ENCODE data around the gene NPHP4. TPM values are rescaled to one million over a fixed set of nuclear protein-coding genes. Genes with fewer than 3 reads are reported as not detected.

Gene NPHP4
- total and polyA plus RNA-seq, 10 of the 15 experiments (the other 5 are each of a cell fraction or from before 2014, with no cell fraction given), result 0.16 to 10.5 (median 3.1) TPM

DNA sequence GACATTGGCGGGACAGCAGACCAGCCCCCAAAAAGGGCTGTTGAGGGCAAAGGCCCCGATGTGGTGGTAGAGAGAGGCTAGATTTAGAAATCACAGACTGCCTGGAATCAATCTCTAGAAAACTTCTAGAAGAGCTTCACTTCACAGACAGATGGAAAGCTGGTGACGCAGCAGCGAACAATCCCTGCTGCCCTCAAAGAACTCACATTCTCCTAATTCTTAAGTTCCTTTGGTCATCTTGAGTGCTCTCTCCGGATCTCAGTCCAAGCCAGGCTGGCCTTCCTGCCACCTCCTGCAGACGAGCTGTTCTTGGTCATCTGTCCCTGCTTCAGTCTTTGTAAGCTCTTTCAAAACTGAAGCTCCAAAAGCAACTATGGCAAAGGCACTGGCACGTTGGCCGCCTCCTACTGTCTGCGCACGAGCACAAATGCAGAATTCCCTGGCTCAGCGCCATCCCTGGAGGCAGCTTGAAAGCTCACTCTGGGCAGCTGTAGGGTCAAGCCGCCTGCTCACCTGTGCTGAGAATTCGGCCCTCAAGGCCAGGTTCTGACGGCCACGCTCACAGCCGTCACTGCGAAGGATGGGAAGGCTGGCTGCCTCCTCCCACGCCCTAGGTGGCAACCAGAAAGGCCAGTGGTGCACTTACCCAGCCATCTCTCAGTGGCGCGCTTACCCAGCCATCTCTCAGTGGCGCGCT, 110.6 kb downstream of the NPHP4 start:
- CTCF ChIA-PET, result interaction anchor here (0.6 kb wide), 1 partner anchor 25 kb away, joined by 3 read pairs; no protein-coding TSS in a partner anchor
- WGBS (ENCODE audit: insufficient coverage, insufficient replicate concordance, low lambda C conversion rate, missing lambda C conversion rate), result 87% methylated on average over 20 of the region's 22 CpGs

More for the DNA sequence above, 110.6 kb downstream of the NPHP4 start:
- Histone ChIP-seq H3K27ac (ENCODE audit: control insufficient read depth, insufficient read depth) (no peak overlapping the region), H3K9me3 (replicated peaks; ENCODE audit: control insufficient read depth, insufficient read depth, low read length) (no peaks in the 10 kb centered on the region; the same call in 2 of the 3 replicates), H3K79me2 (ENCODE audit: control insufficient read depth, insufficient read depth, low read length) (no peaks in the 10 kb centered on the region), H4K20me1 (ENCODE audit: control insufficient read depth, insufficient read depth) (no peaks in the 10 kb centered on the region), H3K4me3 (no peak overlapping the region), H2AFZ (ENCODE audit: control insufficient read depth, low read depth, low read length) (no peak overlapping the region), H3K4me1 (ENCODE audit: control insufficient read depth, insufficient read depth, low read length) (no peaks in the 10 kb centered on the region), H3K36me3 (ENCODE audit: control insufficient read depth in 2 of 2, insufficient read depth in 2 of 2, low read length in 1 of 2) (peaks cover 0 to 4% of the 10 kb centered on the region in 2 experiments; a peak in 2 of 4 replicates), H3K4me2 (ENCODE audit: control insufficient read depth, insufficient read depth) (no peak overlapping the region), H3K9ac (ENCODE audit: control insufficient read depth, insufficient read depth, low read length) (no peak overlapping the region), H3K27me3 (replicated peaks in 1 of 2; ENCODE audit: control insufficient read depth in 2 of 2, insufficient read depth in 2 of 2, low read length in 1 of 2) (no peaks in the 10 kb centered on the region)
- intact Hi-C loops (cut with micrococcal nuclease; ENCODE audit: unreplicated experiment) (no loop called here), in situ Hi-C loops (cut with MboI) (no loop called here)
- DNase-seq (ENCODE audit: low read depth, low spot score) (no peak), FAIRE-seq (no peak), ATAC-seq (no peak)
- SMC1A ChIA-PET (ENCODE audit: uncharacterized antibody, unreplicated experiment), result no interaction called here
- no peak for TF ChIP-seq HDAC2 (IDR thresholded peaks at IDR 0.05)
- no peak for TF ChIP-seq ZNF384 (IDR thresholded peaks at IDR 0.05; ENCODE audit: borderline replicate concordance, low read depth, low read length)
- no peak for TF ChIP-seq TBL1XR1 (IDR thresholded peaks at IDR 0.05; ENCODE audit: low read depth, low read length)
- TF ChIP-seq CHD1 (IDR thresholded peaks at IDR 0.05; ENCODE audit: low read depth, low read length), result no peak
- TF ChIP-seq NR2F1 (conservative IDR thresholded peaks at IDR 0.05), result no peak
- TF ChIP-seq, protein P1, sequence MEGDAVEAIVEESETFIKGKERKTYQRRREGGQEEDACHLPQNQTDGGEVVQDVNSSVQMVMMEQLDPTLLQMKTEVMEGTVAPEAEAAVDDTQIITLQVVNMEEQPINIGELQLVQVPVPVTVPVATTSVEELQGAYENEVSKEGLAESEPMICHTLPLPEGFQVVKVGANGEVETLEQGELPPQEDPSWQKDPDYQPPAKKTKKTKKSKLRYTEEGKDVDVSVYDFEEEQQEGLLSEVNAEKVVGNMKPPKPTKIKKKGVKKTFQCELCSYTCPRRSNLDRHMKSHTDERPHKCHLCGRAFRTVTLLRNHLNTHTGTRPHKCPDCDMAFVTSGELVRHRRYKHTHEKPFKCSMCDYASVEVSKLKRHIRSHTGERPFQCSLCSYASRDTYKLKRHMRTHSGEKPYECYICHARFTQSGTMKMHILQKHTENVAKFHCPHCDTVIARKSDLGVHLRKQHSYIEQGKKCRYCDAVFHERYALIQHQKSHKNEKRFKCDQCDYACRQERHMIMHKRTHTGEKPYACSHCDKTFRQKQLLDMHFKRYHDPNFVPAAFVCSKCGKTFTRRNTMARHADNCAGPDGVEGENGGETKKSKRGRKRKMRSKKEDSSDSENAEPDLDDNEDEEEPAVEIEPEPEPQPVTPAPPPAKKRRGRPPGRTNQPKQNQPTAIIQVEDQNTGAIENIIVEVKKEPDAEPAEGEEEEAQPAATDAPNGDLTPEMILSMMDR (IDR thresholded peaks at IDR 0.05 in 2 of 3, conservative IDR thresholded peaks at IDR 0.05 in 1 of 3; ENCODE audit: control insufficient read depth in 2 of 3, extremely low read depth in 1 of 3, insufficient read depth in 1 of 3, low read depth in 3 of 3, low read length in 3 of 3), result no peak
- TF ChIP-seq BMI1 (IDR thresholded peaks at IDR 0.05; ENCODE audit: borderline replicate concordance), result no peak
- no peak for TF ChIP-seq NR2C1 (IDR thresholded peaks at IDR 0.05)
- no peak for TF ChIP-seq BCL11A (IDR thresholded peaks at IDR 0.05; ENCODE audit: low read depth, low read length)
- no peak for TF ChIP-seq ZNF24 (IDR thresholded peaks at IDR 0.05)
- TF ChIP-seq, protein P2, sequence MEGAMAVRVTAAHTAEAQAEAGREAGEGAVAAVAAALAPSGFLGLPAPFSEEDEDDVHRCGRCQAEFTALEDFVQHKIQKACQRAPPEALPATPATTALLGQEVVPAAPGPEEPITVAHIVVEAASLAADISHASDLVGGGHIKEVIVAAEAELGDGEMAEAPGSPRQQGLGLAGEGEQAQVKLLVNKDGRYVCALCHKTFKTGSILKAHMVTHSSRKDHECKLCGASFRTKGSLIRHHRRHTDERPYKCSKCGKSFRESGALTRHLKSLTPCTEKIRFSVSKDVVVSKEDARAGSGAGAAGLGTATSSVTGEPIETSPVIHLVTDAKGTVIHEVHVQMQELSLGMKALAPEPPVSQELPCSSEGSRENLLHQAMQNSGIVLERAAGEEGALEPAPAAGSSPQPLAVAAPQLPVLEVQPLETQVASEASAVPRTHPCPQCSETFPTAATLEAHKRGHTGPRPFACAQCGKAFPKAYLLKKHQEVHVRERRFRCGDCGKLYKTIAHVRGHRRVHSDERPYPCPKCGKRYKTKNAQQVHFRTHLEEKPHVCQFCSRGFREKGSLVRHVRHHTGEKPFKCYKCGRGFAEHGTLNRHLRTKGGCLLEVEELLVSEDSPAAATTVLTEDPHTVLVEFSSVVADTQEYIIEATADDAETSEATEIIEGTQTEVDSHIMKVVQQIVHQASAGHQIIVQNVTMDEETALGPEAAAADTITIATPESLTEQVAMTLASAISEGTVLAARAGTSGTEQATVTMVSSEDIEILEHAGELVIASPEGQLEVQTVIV (IDR thresholded peaks at IDR 0.05; ENCODE audit: borderline replicate concordance, partially characterized antibody), result no peak
- TF ChIP-seq POLR2AphosphoS5 (IDR thresholded peaks at IDR 0.05; ENCODE audit: low read length), result no peak
- TF ChIP-seq CBX3 (IDR thresholded peaks at IDR 0.05; ENCODE audit: borderline replicate concordance, low read depth), result no peak
- no peak for TF ChIP-seq ATF7 (IDR thresholded peaks at IDR 0.05; ENCODE audit: low read depth)
- TF ChIP-seq, protein P3, sequence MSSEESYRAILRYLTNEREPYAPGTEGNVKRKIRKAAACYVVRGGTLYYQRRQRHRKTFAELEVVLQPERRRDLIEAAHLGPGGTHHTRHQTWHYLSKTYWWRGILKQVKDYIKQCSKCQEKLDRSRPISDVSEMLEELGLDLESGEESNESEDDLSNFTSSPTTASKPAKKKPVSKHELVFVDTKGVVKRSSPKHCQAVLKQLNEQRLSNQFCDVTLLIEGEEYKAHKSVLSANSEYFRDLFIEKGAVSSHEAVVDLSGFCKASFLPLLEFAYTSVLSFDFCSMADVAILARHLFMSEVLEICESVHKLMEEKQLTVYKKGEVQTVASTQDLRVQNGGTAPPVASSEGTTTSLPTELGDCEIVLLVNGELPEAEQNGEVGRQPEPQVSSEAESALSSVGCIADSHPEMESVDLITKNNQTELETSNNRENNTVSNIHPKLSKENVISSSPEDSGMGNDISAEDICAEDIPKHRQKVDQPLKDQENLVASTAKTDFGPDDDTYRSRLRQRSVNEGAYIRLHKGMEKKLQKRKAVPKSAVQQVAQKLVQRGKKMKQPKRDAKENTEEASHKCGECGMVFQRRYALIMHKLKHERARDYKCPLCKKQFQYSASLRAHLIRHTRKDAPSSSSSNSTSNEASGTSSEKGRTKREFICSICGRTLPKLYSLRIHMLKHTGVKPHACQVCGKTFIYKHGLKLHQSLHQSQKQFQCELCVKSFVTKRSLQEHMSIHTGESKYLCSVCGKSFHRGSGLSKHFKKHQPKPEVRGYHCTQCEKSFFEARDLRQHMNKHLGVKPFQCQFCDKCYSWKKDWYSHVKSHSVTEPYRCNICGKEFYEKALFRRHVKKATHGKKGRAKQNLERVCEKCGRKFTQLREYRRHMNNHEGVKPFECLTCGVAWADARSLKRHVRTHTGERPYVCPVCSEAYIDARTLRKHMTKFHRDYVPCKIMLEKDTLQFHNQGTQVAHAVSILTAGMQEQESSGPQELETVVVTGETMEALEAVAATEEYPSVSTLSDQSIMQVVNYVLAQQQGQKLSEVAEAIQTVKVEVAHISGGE (CRISPR knock-in tag; IDR thresholded peaks at IDR 0.05), result no peak
- TF ChIP-seq PAX8 (IDR thresholded peaks at IDR 0.05), result no peak
- no peak for TF ChIP-seq RCOR1 (conservative IDR thresholded peaks at IDR 0.05; ENCODE audit: low read depth, low read length)
- no peak for TF ChIP-seq ZZZ3 (IDR thresholded peaks at IDR 0.05; ENCODE audit: control insufficient read depth, insufficient read length, low read depth)
- RAD21 ChIA-PET (ENCODE audit: unreplicated experiment), result no interaction called here
- no TSS peak for BruUV-seq (replicated peaks)
- POLR2A ChIA-PET, result no interaction called here

Measured in GM12878 (cell line).